IPS-18a (cell line): ENCODE results near the gene FSTL4.

Experiments used
- H3K27ac ChIP-seq: one replicate; pipeline ENCODE4 v1.5.1; 2013; ENCODE audit warnings: low read length
- H3K27me3 ChIP-seq: one replicate; pipeline ENCODE4 v1.6.1; 2013; ENCODE audit warnings: mild to moderate bottlenecking, low read length; ENCODE audit not compliant: control insufficient read depth, insufficient read depth
- H3K36me3 ChIP-seq: one replicate; pipeline ENCODE4 v1.6.1; 2013; ENCODE audit warnings: low read depth, low read length; ENCODE audit not compliant: control insufficient read depth
- H3K4me1 ChIP-seq: one replicate; pipeline ENCODE4 v1.6.1; 2013; ENCODE audit warnings: low read depth, low read length; ENCODE audit not compliant: control insufficient read depth
- H3K4me3 ChIP-seq: one replicate; pipeline ENCODE4 v1.5.1; 2013; ENCODE audit warnings: low read length
- H3K9ac ChIP-seq: one replicate; pipeline ENCODE4 v1.6.1; 2013; ENCODE audit warnings: mild to moderate bottlenecking, low read length, moderate library complexity
- H3K9me3 ChIP-seq: one replicate; pipeline ENCODE4 v1.6.1; 2013; ENCODE audit warnings: low read depth, low read length; ENCODE audit not compliant: control insufficient read depth

Gene FSTL4

GRCh38 chr5:133372293-133372937, 239.9 kb downstream of the FSTL4 start:
- no peak overlapping the region for H3K4me3 ChIP-seq
- no peaks in the 10 kb centered on the region for H3K27me3 ChIP-seq
- no peak overlapping the region for H3K9ac ChIP-seq
- H3K4me1 ChIP-seq = no peaks in the 10 kb centered on the region
- no peaks in the 10 kb centered on the region for H3K36me3 ChIP-seq
- no peaks in the 10 kb centered on the region for H3K9me3 ChIP-seq
- H3K27ac ChIP-seq = no peak overlapping the region

- Histone ChIP-seq H3K9ac (no peak overlapping the region), H3K4me1 (no peaks in the 10 kb centered on the region), H3K9me3 (no peaks in the 10 kb centered on the region), H3K4me3 (no peak overlapping the region), H3K27me3 (no peaks in the 10 kb centered on the region), H3K27ac (no peak overlapping the region), H3K36me3 (no peaks in the 10 kb centered on the region)
Measured at GRCh38 chr5:133371371-133372155, 240.8 kb downstream of the FSTL4 start.

- H3K27ac ChIP-seq = no peak overlapping the region
- no peaks in the 10 kb centered on the region for H3K36me3 ChIP-seq
- no peaks in the 10 kb centered on the region for H3K4me1 ChIP-seq
- H3K27me3 ChIP-seq = no peaks in the 10 kb centered on the region
- no peak overlapping the region for H3K4me3 ChIP-seq
- H3K9me3 ChIP-seq = no peaks in the 10 kb centered on the region
- no peak overlapping the region for H3K9ac ChIP-seq
Measured at GRCh38 chr5:133370904-133371303, 241.4 kb downstream of the FSTL4 start.

- no peaks in the 10 kb centered on the region for H3K9me3 ChIP-seq
- no peaks in the 10 kb centered on the region for H3K36me3 ChIP-seq
- H3K27ac ChIP-seq = no peak overlapping the region
- H3K4me1 ChIP-seq = peaks cover 3% of the 10 kb centered on the region
- no peak overlapping the region for H3K4me3 ChIP-seq
- H3K27me3 ChIP-seq = no peaks in the 10 kb centered on the region
- no peak overlapping the region for H3K9ac ChIP-seq
Measured at GRCh38 chr5:133370036-133370831, 242.1 kb downstream of the FSTL4 start.

DNA sequence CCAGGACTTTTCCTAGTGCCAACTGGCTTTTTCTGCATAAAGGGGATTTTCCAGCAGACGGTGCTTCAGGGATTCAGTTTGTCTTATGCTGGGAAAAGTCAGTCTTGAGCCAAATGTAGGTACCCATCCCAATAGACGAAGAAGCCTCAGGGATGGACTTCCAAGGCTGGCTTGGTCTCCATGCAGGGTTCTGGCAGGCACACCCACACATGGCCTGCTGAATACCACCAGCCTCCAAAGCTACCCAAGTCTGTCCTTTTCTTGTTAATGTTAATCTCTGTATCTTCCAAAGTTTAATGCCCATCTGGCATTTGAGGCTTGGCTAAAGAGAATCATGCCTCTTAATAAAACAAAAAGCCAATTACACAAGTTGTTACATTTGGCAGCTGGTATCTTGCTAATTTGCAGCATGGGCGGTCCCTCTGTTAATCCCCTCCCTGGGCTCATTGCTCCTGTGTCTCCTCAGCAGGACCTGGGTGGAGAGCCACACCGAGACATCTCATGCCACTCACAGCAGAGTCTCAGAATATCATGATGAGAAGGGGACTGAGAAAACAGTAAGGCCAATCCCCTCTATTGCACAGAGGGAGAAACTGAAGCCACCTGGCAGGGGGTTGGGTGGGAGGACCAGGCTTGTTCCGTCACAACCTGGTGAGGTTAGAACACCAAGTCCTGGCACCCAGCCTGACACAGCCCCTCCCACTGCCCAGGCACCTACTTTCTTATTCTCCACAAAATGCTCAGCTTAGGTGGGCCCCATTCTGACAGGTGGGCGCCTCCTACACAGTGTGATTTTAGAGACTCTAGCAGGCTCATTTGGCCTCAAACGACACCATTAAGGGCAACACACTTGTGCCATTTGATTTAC, 243.2 kb downstream of the FSTL4 start:
- Histone ChIP-seq H3K9ac (no peak overlapping the region), H3K36me3 (no peaks in the 10 kb centered on the region), H3K27ac (no peak overlapping the region), H3K27me3 (no peaks in the 10 kb centered on the region), H3K4me1 (peaks cover 13% of the 10 kb centered on the region), H3K9me3 (no peaks in the 10 kb centered on the region), H3K4me3 (no peak overlapping the region)

DNA sequence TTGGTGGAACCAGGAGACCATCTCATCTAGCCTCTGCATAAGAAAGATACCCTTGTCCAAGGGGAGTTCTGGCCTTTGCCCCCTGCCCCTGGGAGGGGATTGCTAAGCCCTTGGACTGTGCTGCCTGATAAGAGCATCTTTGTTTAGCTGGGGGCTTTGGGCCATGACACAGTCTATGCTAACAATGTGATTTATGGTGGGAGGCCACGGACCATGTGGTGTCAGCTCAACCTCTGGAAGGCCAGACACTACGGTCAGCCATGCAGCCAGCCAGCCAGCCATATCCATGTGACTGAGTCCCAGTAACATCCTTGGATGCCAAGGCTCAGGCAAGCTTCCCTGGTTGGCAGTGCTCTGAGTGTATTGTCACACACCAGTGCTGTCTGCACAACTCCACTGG, 244.4 kb downstream of the FSTL4 start:
- H3K27me3 ChIP-seq = no peaks in the 10 kb centered on the region
- no peak overlapping the region for H3K27ac ChIP-seq
- no peaks in the 10 kb centered on the region for H3K9me3 ChIP-seq
- H3K4me1 ChIP-seq = peaks cover 22% of the 10 kb centered on the region
- no peaks in the 10 kb centered on the region for H3K36me3 ChIP-seq
- no peak overlapping the region for H3K4me3 ChIP-seq
- no peak overlapping the region for H3K9ac ChIP-seq

DNA sequence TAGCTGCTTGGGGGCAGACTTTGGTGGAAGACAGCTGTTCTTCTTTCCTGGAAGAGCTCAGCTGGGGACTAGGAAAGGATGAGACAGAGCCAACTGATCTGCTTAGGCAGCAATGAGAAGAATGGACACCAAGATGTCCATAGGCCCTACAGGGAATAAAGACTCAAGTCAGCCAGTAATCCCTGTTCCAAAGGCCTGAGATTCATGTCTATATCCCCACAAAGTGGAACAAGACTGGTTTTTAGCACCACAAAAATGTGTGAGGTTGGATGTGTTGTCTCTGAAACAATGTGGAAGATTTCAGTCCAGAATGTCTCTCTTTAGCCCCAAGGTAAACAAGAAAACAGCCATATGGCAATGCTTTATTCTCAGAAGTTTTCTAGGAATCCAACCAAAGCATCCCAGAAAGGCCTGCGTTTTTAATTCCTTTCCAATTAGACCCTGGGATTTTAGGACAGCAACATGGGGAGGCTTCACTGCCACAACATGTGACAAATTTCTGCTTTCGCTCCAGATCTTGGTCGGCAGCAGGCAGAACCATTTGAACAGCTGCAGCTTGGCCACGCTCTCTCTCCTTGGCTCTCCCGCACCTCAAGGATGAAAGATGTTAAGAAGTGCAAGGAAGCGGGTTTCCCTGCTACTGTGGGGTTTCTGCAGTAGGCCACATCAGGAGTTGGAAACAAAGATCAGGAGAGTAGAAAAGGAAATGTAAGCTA, 245.1 kb downstream of the FSTL4 start:
- no peak overlapping the region for H3K9ac ChIP-seq
- H3K36me3 ChIP-seq = no peaks in the 10 kb centered on the region
- H3K4me3 ChIP-seq = no peak overlapping the region
- no peak overlapping the region for H3K27ac ChIP-seq
- no peaks in the 10 kb centered on the region for H3K27me3 ChIP-seq
- H3K4me1 ChIP-seq = peaks cover 22% of the 10 kb centered on the region
- no peaks in the 10 kb centered on the region for H3K9me3 ChIP-seq

- H3K27me3 ChIP-seq = no peaks in the 10 kb centered on the region
- no peaks in the 10 kb centered on the region for H3K36me3 ChIP-seq
- H3K9me3 ChIP-seq = no peaks in the 10 kb centered on the region
- H3K4me1 ChIP-seq = peaks cover 22% of the 10 kb centered on the region
- no peak overlapping the region for H3K27ac ChIP-seq
- no peak overlapping the region for H3K4me3 ChIP-seq
- H3K9ac ChIP-seq = no peak overlapping the region
Measured at GRCh38 chr5:133366438-133366837, 245.9 kb downstream of the FSTL4 start.

DNA sequence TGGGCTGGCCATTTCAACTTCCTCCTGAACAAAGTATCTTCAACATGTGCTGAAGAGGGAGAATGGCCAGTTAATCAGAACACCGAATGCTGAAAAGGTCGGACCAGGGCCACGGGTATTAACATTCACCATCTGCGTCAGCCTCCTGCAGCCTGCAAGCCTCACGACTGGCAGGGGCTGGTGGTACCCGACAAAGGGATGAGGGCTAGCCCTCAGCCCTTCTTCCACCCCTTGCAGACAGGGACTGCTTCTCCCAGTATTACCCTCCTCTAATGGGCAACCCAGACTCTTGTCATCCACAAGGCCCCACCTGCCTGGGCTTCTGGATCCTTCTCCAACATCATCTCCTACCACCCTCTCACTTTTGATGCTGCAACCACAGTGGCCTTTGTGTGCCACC, 246.6 kb downstream of the FSTL4 start:
- no peaks in the 10 kb centered on the region for H3K9me3 ChIP-seq
- H3K4me1 ChIP-seq = peaks cover 28% of the 10 kb centered on the region
- no peak overlapping the region for H3K9ac ChIP-seq
- no peaks in the 10 kb centered on the region for H3K27me3 ChIP-seq
- no peaks in the 10 kb centered on the region for H3K36me3 ChIP-seq
- no peak overlapping the region for H3K4me3 ChIP-seq
- H3K27ac ChIP-seq = no peak overlapping the region

- H3K4me3 ChIP-seq = no peak overlapping the region
- H3K27ac ChIP-seq = no peak overlapping the region
- H3K9ac ChIP-seq = no peak overlapping the region
- H3K9me3 ChIP-seq = no peaks in the 10 kb centered on the region
- H3K27me3 ChIP-seq = no peaks in the 10 kb centered on the region
- H3K4me1 ChIP-seq = peaks cover 28% of the 10 kb centered on the region
- H3K36me3 ChIP-seq = no peaks in the 10 kb centered on the region
Measured at GRCh38 chr5:133364936-133365707, 247.2 kb downstream of the FSTL4 start.
